Astrocyte of the spinal cord (primary cell): ENCODE measurements around the gene SEMA3B.

ENCODE experiments used
- DNase-seq: peaks from one replicate; pipeline ENCODE4 v3.0.0; 2011; ENCODE audit warnings: low read depth, low spot score
- H3K4me3 ChIP-seq: 2 replicates; pipeline ENCODE4 v1.5.1; 2011; ENCODE audit warnings: low read depth, mild to moderate bottlenecking, low read length, moderate library complexity
- CTCF ChIP-seq: IDR thresholded peaks from 2 replicates; pipeline ENCODE4 v1.5.1; 2012; ENCODE audit warnings: low read depth, mild to moderate bottlenecking, low read length, inconsistent platforms
- in situ Hi-C: cut with HindIII; loops from 2 replicates; pipeline ENCODE4 v1.10.0; 2017; ENCODE audit warnings: low sequenced_read_pairs

SEMA3B gene

GRCh38 chr3:50262778-50263177 lies 6.2 kb upstream of the SEMA3B start:
- no peak for TF ChIP-seq CTCF
- H3K4me3 ChIP-seq: no peak overlapping the region
- in situ Hi-C loops: no loop called here
- no peak for DNase-seq

GRCh38 chr3:50263478-50264382 lies 5.2 kb upstream of the SEMA3B start:
- H3K4me3 ChIP-seq: no peak overlapping the region
- no peak for TF ChIP-seq CTCF
- in situ Hi-C loops: no loop called here
- no peak for DNase-seq

- no peak overlapping the region for H3K4me3 ChIP-seq
- in situ Hi-C loops: no loop called here
- DNase-seq: peak; percentile 98
- no peak for TF ChIP-seq CTCF
These were observed 4.5 kb upstream of the SEMA3B start for GRCh38 chr3:50264383-50264963.

- in situ Hi-C loops: no loop called here
- no peak for TF ChIP-seq CTCF
- no peak overlapping the region for H3K4me3 ChIP-seq
- no peak for DNase-seq
These were observed 3.9 kb upstream of the SEMA3B start for GRCh38 chr3:50264964-50265485.

GRCh38 chr3:50265571-50265970 lies 3.4 kb upstream of the SEMA3B start:
- TF ChIP-seq CTCF: no peak
- no peak overlapping the region for H3K4me3 ChIP-seq
- in situ Hi-C loops: no loop called here
- no peak for DNase-seq

GRCh38 chr3:50266017-50266416 lies 2.9 kb upstream of the SEMA3B start:
- in situ Hi-C loops: no loop called here

More at GRCh38 chr3:50266017-50266416, 2.9 kb upstream of the SEMA3B start:
- DNase-seq: no peak
- H3K4me3 ChIP-seq: no peak overlapping the region
- TF ChIP-seq CTCF: no peak
